Neural progenitor cell (in vitro differentiated cells): ENCODE measurements around the gene IKBIP.

ENCODE experiments used
- CTCF ChIP-seq: fragments of 200-600 bp; sonication (generic); IDR thresholded peaks from 2 replicates; pipeline ENCODE4 v1.5.1; 2017; ENCODE audit warnings: antibody characterized with exemption, mild to moderate bottlenecking
- EZH2 ChIP-seq: fragments of 200-600 bp; sonication (generic); IDR thresholded peaks from 2 replicates; pipeline ENCODE4 v1.6.1; 2017; ENCODE audit warnings: antibody characterized with exemption, mild to moderate bottlenecking, moderate library complexity
- EZH2phosphoT487 ChIP-seq: fragments of 200-600 bp; sonication (generic); IDR thresholded peaks from 2 replicates; pipeline ENCODE4 v1.6.1; 2017; ENCODE audit warnings: antibody characterized with exemption

DNA sequence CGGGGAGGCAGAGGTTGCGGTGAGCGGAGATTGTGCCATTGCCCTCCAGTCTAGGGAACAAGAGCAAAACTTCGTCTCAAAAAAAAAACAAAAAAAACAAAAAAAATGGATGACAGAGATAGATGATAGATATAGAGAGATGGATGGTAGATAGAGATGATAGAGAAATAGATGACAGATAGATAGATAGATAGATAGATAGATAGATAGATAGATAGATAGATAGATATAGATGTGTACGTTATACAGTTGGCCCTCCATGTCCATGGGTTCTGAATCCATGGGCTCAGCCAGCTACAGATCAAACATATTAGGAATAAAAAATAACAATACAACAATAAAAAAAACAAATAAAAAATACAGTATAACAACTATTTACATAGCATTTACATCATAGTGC lies 63.9 kb downstream of the IKBIP start:
- TF ChIP-seq CTCF: no peak
- TF ChIP-seq EZH2phosphoT487: no peak
- no peak for TF ChIP-seq EZH2
